ENCODE data around the gene CTNNA3.

CTNNA3 gene

DNA sequence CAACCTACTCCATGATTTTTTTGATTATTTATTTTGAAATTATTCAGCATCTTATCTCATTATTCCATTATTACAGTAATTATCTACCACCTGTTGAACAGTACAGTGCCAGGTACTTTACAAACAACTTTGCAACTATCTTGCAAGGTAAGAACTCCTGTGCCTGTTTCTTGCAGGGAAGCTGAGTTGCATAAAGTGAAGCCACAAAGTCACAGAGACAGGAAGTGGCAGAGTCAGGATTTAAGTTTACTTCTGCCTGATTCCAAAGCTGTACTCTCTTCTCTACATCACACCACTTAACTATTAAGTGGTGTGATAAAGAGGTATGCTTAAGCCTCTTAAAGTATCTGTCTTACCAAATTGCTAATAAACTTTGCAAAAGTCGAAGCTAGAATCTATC lies 690.0 kb downstream of the CTNNA3 start:
- in situ Hi-C loops (cut with HindIII; ENCODE audit: low sequenced_read_pairs) = no loop called here
- TF ChIP-seq, protein P1, sequence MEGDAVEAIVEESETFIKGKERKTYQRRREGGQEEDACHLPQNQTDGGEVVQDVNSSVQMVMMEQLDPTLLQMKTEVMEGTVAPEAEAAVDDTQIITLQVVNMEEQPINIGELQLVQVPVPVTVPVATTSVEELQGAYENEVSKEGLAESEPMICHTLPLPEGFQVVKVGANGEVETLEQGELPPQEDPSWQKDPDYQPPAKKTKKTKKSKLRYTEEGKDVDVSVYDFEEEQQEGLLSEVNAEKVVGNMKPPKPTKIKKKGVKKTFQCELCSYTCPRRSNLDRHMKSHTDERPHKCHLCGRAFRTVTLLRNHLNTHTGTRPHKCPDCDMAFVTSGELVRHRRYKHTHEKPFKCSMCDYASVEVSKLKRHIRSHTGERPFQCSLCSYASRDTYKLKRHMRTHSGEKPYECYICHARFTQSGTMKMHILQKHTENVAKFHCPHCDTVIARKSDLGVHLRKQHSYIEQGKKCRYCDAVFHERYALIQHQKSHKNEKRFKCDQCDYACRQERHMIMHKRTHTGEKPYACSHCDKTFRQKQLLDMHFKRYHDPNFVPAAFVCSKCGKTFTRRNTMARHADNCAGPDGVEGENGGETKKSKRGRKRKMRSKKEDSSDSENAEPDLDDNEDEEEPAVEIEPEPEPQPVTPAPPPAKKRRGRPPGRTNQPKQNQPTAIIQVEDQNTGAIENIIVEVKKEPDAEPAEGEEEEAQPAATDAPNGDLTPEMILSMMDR (IDR thresholded peaks at IDR 0.05; ENCODE audit: low read depth, low read length) = no peak
- DNase-seq (ENCODE audit: low read depth, low spot score) = no peak
- no peak overlapping the region for H3K4me3 ChIP-seq (ENCODE audit: low read depth, low read length)

DNA sequence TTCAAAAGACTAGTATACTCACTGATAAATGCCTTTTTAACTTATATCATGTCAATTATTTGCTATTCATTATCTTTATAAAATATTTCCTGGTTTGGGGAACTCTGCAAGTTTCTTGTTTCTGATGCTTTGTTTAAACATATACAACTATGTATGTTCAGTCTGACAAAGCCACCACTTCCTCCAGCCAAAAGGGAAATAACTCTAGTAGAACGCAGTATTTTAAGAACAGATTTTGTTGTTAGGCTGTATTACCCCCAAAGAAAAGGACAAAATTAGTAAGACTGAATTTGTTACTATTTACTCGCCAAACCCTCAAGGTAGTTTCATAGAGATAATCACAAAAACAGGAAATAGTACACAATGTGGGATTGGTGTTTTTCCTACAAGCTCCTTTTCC lies 691.3 kb downstream of the CTNNA3 start:
- TF ChIP-seq, protein P1 (IDR thresholded peaks at IDR 0.05; ENCODE audit: low read depth, low read length) = no peak
- no peak for DNase-seq (ENCODE audit: low read depth, low spot score)
- no peak overlapping the region for H3K4me3 ChIP-seq (ENCODE audit: low read depth, low read length)
- in situ Hi-C loops (cut with HindIII; ENCODE audit: low sequenced_read_pairs) = no loop called here

DNA sequence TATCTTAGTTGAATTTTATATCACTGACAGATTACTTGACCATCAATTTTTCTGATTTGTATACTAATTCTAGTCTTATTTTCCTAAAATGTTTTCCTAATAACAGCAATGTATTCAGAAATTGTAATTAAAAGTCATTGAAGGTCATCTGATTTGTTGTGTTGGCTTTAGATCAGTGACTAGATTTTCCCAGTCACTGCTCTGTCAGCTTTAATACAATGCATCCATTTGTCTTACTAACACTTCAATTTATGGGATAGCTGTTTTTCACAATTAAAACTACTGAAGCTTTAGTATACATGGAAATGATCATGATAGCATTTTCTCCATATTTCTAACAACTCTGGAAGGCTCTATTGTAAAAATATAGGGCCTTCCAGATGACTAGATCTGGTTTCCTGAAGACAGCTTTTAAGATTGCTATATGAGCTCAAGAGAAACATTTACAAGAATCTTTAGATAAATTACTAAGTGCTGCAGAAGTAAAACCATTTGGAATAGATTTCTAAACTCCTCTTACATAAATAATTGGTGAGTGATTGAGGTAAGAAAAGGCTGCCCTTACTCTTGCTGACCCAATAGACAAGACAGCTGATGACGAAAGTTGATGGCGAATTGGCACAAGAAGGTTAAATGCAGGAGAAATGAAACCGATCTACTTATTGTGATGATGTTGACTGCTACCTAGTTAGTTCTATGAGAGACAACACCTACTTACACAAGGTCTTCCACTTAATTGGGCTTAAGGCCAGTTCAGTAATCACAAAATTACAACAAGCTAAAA lies 696.0 kb downstream of the CTNNA3 start:
- in situ Hi-C loops (cut with HindIII; ENCODE audit: low sequenced_read_pairs) = no loop called here
- H3K4me3 ChIP-seq (ENCODE audit: low read depth, low read length) = no peak overlapping the region
- DNase-seq (ENCODE audit: low read depth, low spot score) = no peak
- TF ChIP-seq, protein P1 (IDR thresholded peaks at IDR 0.05; ENCODE audit: low read depth, low read length) = no peak

DNA sequence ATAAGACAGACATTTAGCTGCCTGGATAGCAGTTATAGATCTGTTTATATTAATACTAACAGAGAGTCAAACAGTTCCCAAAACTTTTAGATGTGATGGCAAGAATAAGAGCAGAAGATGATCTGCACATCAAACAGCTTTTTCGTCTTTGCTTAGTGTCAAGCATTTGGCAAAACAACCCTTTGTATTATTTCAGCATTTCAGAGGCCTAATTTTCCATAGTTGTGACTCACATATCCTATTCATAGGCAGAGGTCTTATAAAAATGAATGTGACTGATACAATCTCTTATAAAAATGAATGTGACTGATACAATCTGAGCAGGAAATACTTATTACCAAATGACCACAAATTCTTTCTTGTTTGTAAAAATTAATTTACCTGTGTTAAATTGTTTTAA lies 699.0 kb downstream of the CTNNA3 start:
- TF ChIP-seq, protein P1 (IDR thresholded peaks at IDR 0.05; ENCODE audit: low read depth, low read length) = no peak
- no peak for DNase-seq (ENCODE audit: low read depth, low spot score)
- no peak overlapping the region for H3K4me3 ChIP-seq (ENCODE audit: low read depth, low read length)
- in situ Hi-C loops (cut with HindIII; ENCODE audit: low sequenced_read_pairs) = no loop called here

DNA sequence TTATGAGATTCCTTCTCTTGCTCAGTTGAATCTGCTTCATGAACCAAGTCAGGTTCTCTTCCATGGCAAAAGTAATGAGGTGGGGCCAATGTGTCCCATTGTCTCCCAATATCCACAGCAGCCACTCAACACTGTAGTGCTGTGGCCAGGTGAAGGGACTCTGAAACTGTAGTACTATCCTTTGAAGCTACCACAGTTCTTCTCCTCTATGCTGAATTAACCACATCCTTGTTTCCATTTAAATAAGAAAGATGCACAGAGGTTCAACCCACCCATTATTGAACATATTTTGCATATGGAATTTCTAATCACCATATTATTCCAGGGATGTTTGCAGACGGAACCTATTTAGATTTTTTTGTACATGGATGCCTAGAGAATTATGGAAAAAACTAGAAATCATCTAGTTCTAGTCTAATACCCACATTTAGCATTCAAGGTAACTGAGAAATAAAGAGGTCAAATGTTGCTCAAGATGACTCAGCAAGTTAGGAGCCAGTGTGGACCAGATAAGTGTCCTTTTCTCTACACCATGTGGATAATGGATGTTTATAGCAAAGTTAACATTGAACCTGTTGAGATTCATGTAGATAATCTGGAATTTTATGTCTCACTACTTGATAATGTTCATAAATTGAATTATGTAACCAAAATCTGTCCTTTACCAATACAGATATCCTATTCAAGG lies 705.7 kb downstream of the CTNNA3 start:
- no peak overlapping the region for H3K4me3 ChIP-seq (ENCODE audit: low read depth, low read length)
- TF ChIP-seq, protein P1 (IDR thresholded peaks at IDR 0.05; ENCODE audit: low read depth, low read length) = no peak
- DNase-seq (ENCODE audit: low read depth, low spot score) = no peak
- in situ Hi-C loops (cut with HindIII; ENCODE audit: low sequenced_read_pairs) = no loop called here

DNA sequence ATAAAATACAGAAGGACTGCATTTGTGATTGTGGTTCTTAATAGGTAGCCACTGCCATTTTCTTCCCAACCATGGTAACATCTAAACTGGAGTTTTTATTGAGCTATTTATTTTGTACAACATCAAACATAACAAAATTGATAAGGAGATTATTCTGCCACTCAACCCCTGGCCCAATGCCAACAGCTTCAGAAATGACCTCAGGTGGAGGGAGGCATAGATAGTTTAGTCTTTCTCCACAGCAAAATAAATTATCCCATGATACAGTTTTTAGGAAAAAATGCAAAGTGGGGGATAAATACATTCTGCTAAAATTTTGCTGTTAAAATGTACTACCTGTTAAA lies 712.5 kb downstream of the CTNNA3 start:
- in situ Hi-C loops (cut with HindIII; ENCODE audit: low sequenced_read_pairs) = no loop called here
- TF ChIP-seq, protein P1 (IDR thresholded peaks at IDR 0.05; ENCODE audit: low read depth, low read length) = no peak
- H3K4me3 ChIP-seq (ENCODE audit: low read depth, low read length) = no peak overlapping the region
- no peak for DNase-seq (ENCODE audit: low read depth, low spot score)
